22Rv1 (cell line): ENCODE results near the gene HAND1.

Experiments
- H3K27ac ChIP-seq: fragments of 450-650 bp; 2 replicates; pipeline ENCODE4 v1.5.1; 2017
- ZFX ChIP-seq: fragments of 450-650 bp; IDR thresholded peaks from 2 replicates; pipeline ENCODE4 v1.6.1; 2017; ENCODE audit warnings: antibody characterized with exemption, borderline replicate concordance
- TF ChIP-seq, protein P1 (sequence below): fragments of 450-650 bp; IDR thresholded peaks from 2 replicates; pipeline ENCODE4 v1.5.1; 2017; ENCODE audit warnings: mild to moderate bottlenecking

HAND1 gene

GRCh38 chr5:154442801-154443200 is 35.2 kb downstream of the HAND1 start:
- no peak overlapping the region for H3K27ac ChIP-seq
- TF ChIP-seq, protein P1, sequence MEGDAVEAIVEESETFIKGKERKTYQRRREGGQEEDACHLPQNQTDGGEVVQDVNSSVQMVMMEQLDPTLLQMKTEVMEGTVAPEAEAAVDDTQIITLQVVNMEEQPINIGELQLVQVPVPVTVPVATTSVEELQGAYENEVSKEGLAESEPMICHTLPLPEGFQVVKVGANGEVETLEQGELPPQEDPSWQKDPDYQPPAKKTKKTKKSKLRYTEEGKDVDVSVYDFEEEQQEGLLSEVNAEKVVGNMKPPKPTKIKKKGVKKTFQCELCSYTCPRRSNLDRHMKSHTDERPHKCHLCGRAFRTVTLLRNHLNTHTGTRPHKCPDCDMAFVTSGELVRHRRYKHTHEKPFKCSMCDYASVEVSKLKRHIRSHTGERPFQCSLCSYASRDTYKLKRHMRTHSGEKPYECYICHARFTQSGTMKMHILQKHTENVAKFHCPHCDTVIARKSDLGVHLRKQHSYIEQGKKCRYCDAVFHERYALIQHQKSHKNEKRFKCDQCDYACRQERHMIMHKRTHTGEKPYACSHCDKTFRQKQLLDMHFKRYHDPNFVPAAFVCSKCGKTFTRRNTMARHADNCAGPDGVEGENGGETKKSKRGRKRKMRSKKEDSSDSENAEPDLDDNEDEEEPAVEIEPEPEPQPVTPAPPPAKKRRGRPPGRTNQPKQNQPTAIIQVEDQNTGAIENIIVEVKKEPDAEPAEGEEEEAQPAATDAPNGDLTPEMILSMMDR: no peak
- no peak for TF ChIP-seq ZFX

DNA sequence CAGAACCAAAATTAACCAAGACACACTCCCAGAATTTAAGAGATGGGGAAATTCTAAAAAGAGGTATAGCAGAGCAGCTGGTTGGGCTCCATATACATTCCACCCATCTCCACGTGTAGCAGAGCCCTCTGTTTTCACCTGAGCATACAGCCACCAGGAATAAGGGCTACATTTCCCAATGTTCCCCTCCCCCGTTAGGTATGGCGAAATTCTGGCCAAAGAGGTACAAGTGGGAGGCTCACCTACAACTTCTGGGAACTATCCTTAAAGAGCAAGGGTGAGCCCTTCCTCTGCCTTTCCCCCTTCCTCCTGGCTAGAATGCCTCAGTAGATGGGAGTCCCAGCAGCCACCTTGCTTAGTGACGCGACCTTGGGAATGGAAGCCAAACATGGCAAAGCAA is 37.5 kb downstream of the HAND1 start:
- TF ChIP-seq ZFX: no peak
- TF ChIP-seq, protein P1: no peak

DNA sequence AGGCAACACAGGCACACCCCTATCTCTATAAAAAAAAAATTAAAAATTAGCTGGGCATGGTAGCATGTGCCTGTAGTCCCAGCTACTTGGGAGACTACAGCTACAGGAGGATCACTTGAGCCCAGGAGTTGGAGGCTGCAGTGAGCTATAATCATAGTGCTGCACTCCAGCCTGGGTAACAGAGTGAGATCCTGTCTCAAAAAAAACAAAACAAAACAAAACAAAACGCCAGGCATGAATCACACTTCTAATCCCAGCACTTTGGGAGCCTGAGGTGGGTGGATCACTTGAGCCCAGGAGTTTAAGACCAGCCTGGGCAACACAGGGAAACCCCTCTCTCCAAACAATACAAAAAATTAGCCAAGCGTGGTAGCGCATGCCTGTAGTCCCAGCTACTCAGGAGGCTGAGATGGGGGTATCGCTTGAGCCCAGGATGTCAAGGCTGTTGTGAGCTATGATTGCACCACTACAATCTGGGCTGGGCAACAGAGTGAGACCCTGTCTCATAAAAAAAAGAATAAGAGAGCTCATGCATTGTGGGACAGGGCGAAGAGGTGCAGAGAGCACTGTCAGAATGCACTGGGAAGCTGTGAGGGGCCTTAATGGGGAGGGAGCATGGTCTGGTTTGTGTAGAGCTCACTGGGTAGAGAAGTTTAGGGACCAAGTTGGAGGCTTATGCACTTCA is 40.6 kb downstream of the HAND1 start:
- no peak overlapping the region for H3K27ac ChIP-seq
- TF ChIP-seq, protein P1: no peak
- TF ChIP-seq ZFX: no peak

More for the DNA sequence above, 37.5 kb downstream of the HAND1 start:
- H3K27ac ChIP-seq: no peak overlapping the region

DNA sequence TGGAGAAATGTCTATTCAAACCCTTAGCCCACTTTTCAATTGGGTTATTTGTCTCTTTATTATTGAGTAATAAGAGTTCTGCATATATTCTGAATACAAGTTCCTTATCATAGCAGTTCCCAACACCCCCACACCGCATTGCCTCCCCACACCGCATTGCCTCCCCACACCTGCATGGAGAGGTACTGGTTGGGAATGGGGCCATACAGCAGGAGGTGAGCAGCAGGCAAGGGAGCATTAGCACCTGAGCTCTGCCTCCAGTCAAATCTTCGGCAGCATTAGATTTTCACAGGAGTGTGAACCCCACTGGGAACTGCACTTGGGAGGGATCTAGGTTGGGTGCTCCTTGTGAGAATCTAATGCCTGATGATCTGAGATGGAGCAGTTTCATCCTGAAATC is 42.8 kb downstream of the HAND1 start:
- TF ChIP-seq, protein P1: no peak
- no peak for TF ChIP-seq ZFX
- H3K27ac ChIP-seq: no peak overlapping the region

- H3K27ac ChIP-seq: no peak overlapping the region
- TF ChIP-seq, protein P1: no peak
- TF ChIP-seq ZFX: no peak
Observed at GRCh38 chr5:154430961-154431630, 46.9 kb downstream of the HAND1 start.

DNA sequence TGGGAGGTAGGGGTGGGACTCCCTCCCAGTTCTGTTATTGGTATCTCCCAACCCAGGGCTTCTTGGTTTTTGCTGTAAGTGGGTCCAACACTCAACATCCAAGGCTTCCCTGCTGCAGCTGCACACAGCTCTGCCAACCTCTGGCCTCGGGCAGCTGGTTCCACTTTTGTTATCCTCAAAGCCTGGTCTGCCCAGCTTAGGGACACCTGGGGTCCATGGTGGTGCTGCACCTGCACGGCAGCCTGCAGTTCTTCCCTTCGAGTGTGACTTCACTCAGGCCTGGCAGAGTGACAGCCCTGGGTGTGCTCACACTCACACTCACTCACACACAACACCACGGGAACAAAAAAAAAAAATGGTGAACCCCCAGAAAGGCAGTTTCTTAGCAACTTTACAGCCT is 47.6 kb downstream of the HAND1 start:
- H3K27ac ChIP-seq: no peak overlapping the region
- no peak for TF ChIP-seq ZFX
- TF ChIP-seq, protein P1: no peak

- no peak overlapping the region for H3K27ac ChIP-seq
- TF ChIP-seq ZFX: no peak
- TF ChIP-seq, protein P1: no peak
Observed at GRCh38 chr5:154429341-154429740, 48.7 kb downstream of the HAND1 start.
